Renal pelvis (tissue), 12 donors: Measurements from ENCODE around the gene SHTN1. TPM values are rescaled to one million over a fixed set of nuclear protein-coding genes. Genes with fewer than 3 reads are reported as not detected.

Source experiments
- DNase-seq: peaks from one replicate; pipeline ENCODE4 v3.0.0-alpha.2; 2013
- long read RNA-seq, 16 experiments: transcript quantifications; one replicate each; lab custom pipeline, GENCODE V29; 2026
- polyA plus RNA-seq, 3 donors: library from polyadenylated mRNA; unstranded; fragments of 120-200 nt; gene quantifications; one replicate each; pipeline ENCODE4 v1.2.1, GENCODE V29; 2013; ENCODE audit not compliant: insufficient read length in 3 of 3

SHTN1 gene, protein sequence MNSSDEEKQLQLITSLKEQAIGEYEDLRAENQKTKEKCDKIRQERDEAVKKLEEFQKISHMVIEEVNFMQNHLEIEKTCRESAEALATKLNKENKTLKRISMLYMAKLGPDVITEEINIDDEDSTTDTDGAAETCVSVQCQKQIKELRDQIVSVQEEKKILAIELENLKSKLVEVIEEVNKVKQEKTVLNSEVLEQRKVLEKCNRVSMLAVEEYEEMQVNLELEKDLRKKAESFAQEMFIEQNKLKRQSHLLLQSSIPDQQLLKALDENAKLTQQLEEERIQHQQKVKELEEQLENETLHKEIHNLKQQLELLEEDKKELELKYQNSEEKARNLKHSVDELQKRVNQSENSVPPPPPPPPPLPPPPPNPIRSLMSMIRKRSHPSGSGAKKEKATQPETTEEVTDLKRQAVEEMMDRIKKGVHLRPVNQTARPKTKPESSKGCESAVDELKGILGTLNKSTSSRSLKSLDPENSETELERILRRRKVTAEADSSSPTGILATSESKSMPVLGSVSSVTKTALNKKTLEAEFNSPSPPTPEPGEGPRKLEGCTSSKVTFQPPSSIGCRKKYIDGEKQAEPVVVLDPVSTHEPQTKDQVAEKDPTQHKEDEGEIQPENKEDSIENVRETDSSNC
- polyA plus RNA-seq: 10 to 100 TPM; 19.1 to 24.3 (median 21.7) TPM
- long read RNA-seq, donor 1, full-length matches to known transcripts: 1 of 1 reads
- long read RNA-seq, donor 1, partial matches to known transcripts: 0 of 1 reads
- long read RNA-seq, donor 1, other reads (novel, unspliced or antisense): 0 of 1 reads
- long read RNA-seq, donor 2, full-length matches to known transcripts: 1 of 1 reads
- long read RNA-seq, donor 2, partial matches to known transcripts: 0 of 1 reads
- long read RNA-seq, donor 2, other reads (novel, unspliced or antisense): 0 of 1 reads
- long read RNA-seq, donor 3, full-length matches to known transcripts: 1 of 6 reads
- long read RNA-seq, donor 3, partial matches to known transcripts: 5 of 6 reads
- long read RNA-seq, donor 3, other reads (novel, unspliced or antisense): 0 of 6 reads
- long read RNA-seq, donor 4, full-length matches to known transcripts: 1 of 1 reads
- long read RNA-seq, donor 4, partial matches to known transcripts: 0 of 1 reads
- long read RNA-seq, donor 4, other reads (novel, unspliced or antisense): 0 of 1 reads
- long read RNA-seq, donor 5: 0 reads
- long read RNA-seq, donor 6: 0 reads
- long read RNA-seq, donor 7, full-length matches to known transcripts: 2 of 2 reads
- long read RNA-seq, donor 7, partial matches to known transcripts: 0 of 2 reads
- long read RNA-seq, donor 7, other reads (novel, unspliced or antisense): 0 of 2 reads
- long read RNA-seq, donor 8: 0 reads
- long read RNA-seq, donor 9, full-length matches to known transcripts: 3 of 3 reads
- long read RNA-seq, donor 9, partial matches to known transcripts: 0 of 3 reads
- long read RNA-seq, donor 9, other reads (novel, unspliced or antisense): 0 of 3 reads
- long read RNA-seq, donor 10, full-length matches to known transcripts: 1 of 1 reads
- long read RNA-seq, donor 10, partial matches to known transcripts: 0 of 1 reads
- long read RNA-seq, donor 10, other reads (novel, unspliced or antisense): 0 of 1 reads
- long read RNA-seq, donor 11, full-length matches to known transcripts: 2 of 2 reads
- long read RNA-seq, donor 11, partial matches to known transcripts: 0 of 2 reads
- long read RNA-seq, donor 11, other reads (novel, unspliced or antisense): 0 of 2 reads
- long read RNA-seq, donor 12, full-length matches to known transcripts: 4 of 4 reads
- long read RNA-seq, donor 12, partial matches to known transcripts: 0 of 4 reads
- long read RNA-seq, donor 12, other reads (novel, unspliced or antisense): 0 of 4 reads
- long read RNA-seq, donor 13, full-length matches to known transcripts: 2 of 2 reads
- long read RNA-seq, donor 13, partial matches to known transcripts: 0 of 2 reads
- long read RNA-seq, donor 13, other reads (novel, unspliced or antisense): 0 of 2 reads
- long read RNA-seq, donor 14: 0 reads
- long read RNA-seq, donor 15, full-length matches to known transcripts: 2 of 2 reads
- long read RNA-seq, donor 15, partial matches to known transcripts: 0 of 2 reads
- long read RNA-seq, donor 15, other reads (novel, unspliced or antisense): 0 of 2 reads
- long read RNA-seq, donor 16, full-length matches to known transcripts: 2 of 2 reads
- long read RNA-seq, donor 16, partial matches to known transcripts: 0 of 2 reads
- long read RNA-seq, donor 16, other reads (novel, unspliced or antisense): 0 of 2 reads

DNA sequence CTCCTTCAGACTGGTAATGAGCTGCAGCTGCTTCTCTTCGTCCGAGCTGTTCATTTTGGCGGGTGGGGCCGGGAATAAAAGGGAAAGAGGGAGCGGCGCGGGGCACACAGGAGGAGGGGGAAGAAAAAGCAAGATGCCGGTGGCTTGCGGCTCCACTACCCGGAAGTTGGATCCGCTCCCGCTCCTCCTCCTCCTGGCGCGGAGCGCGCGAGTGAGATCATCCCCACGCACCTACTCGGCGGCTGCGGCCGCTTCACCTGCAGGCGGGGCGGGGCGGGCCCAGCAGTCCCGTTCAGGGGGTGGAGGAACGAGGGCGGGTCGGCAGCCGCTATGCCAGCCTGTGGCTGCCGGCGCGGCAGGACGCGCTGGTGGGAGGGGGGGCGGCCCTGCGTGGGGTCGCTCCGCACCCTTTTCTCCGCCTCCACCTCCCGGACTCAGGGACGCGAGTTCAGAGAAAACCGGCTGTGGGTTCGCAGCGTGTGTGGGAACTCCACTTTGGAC lies at the start of gene SHTN1:
TSS of gene SHTN1 (minus strand) at position 162 of the 501 bp plus-strand sequence. CDS start at position 54, 108 bp downstream.
- DNase-seq: peak; percentile 65

DNA sequence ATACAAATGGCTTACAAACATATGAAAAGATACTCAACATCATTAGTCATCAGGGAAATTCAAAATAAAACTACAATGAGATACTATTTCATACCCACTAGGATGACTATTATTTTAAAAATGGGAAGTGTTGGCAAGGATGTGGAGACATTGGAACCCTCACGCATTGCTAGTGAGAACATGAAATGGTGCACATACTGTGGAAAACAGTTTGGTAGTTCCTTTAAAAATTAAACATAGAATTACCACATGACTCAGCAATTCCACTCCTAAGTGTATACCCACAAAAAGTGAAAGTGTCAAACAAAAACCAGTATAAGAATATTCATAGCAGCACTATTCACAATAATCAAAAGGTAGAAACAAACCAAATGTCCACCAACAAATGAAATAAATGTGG lies 48.5 kb upstream of the SHTN1 start:
- DNase-seq: no peak

DNA sequence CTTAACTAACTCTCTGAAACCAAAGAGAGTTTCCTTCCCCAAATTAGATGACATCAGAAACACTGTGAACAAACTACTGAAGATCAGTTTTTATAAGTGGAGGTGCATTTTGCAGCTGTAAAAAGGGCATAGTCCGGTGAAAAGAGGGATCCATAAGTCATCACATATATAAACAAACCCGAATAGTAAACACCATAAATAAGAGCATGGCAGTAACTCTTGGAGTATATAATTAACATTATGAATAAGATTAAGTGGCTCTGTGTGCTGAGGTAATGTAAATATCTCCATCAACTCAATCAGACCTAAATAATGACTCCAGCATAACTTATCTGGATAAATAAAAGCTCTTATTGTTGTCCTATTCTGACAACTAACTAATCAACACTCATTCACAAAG lies 43.0 kb upstream of the SHTN1 start:
- no peak for DNase-seq

DNA sequence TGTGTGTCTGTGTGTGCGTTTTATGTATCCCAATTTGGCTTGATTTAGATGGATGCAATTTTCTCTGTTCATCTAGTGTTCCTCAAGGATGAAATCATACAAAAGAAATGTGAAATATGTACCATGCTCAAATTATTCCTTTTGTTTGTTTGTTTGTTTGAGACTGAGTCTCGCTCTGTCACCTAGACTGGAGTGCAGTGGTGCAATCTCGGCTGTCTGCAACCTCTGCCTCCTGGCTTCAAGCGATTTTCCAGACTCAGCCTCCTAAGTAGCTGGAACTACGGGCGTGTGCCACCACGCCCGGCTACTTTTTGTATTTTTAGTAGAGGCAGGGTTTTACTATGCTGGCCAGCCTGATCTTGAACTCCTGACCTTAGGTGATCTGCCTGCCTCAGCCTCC lies 11.3 kb upstream of the SHTN1 start:
- no peak for DNase-seq

DNA sequence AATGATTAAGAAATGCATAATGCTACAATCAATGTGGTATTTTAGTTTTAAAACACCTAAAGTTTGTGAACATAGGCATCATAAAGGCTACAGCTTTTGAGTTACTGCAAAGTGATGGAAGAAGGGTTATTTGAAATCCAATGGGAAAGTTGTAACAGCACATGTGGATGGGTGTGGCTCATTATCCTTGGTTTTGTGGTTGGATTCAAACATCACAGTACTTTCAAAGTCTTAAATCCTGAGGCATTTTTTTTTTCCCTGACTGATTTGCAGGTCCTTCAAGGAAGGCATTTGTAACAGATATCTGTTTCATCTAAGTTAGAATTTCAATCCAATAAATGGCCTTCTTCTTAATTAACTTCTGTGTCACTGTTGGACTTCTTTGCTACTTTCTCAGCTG lies 9.8 kb upstream of the SHTN1 start:
- DNase-seq: no peak

DNA sequence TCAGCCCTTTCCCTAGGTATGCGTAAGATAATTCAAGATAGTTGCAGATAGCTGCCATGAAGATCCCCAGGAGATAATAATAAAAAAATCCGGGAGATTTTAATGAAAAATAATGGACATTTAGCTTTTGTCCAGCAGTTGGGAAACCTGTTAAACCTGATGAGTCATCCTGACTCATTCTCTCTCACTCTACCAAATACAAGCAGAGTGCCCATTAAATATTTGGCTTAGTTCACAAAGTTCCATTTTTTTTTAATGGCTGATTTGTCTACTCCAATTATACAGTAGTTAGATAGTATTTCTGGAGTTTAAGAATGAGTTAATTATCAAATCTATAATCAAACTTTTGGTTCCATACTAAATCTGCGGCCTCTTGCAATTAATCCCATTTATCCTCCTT lies 2.1 kb upstream of the SHTN1 start:
- DNase-seq: no peak

DNA sequence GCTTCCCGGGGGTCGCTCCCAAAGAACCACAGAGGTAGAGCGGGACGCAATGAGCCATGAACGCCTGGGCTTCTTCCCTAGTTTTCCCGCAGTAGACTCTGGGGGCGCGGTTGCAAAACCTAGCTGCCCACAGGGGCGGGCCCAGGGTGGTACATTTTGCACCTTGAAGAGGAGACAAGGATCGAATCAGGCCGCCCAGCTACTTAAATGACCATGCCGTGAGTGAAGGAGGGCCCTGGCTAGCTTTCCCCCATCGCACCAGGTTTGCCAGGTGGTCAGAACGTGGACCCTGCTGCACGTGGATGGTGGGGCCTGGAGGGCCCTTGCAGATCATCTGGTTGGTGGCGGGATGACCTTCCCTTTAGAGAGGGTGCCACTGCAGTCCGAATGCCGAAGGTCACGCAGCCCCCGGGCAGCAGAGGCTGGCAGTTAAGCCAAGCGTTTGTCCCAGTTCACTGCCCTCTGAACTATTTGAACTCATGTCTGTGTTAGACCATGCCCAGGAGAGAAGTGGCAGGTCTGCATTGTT lies 604 bp upstream of the SHTN1 start:
- peak; percentile 40 for DNase-seq

DNA sequence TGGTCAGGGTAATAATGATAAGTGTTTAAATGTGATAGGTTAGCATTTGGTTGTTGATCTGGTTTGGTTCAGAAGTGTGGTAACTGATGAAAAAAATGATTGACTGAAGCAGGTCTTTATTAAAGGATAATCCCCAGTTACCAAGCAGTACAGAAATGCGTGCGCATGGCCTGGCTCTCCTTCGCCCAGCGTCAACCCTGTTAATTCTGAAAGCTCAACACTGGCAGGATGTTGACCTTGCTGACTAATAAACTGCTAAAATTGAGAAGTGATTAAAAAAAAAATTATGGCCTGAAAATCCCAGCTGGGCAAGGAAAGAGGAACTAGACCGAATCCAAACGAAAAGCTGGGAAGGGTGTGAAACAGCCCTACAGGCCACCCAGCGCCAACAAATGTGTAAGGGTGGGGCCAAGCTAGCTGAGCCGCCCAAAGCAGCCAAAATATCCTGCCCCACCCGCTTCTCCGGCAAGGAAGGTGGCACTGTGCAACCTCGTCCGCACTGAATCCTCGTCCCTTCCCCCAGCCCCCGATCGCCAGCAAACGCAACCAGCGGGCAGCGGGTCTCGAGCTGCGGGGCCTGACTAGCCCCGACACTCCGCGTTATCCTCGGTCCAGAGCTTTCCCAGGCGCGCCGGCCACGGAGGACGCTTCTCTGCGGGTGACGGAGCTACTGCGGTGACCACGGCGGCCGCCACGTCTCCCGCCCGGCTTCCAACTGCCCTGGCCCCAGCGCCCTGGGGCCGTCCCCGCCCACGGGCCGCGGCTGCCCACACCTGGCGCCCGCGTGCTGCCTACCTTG lies 561 bp downstream of the SHTN1 start:
- peak; percentile 24 for DNase-seq

DNA sequence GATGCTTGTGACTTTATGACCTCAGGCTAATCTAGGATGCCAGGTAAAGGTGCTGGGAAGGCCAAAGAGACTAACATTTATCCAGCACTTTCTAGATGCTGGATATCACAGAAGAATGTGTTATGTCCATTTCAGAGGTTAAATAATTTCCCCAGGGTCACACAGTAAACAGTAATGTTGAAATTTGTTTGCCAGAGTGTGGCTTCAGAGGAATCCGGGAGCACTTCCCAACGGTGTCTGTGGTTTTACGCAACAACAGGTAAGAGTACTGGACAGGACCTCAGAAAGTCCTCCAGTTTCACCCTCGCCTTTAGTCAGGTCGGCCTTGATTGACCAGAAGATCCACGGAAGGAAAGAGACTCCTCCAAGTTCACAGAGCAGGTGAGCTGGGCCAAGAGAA lies 1.7 kb downstream of the SHTN1 start:
- no peak for DNase-seq

DNA sequence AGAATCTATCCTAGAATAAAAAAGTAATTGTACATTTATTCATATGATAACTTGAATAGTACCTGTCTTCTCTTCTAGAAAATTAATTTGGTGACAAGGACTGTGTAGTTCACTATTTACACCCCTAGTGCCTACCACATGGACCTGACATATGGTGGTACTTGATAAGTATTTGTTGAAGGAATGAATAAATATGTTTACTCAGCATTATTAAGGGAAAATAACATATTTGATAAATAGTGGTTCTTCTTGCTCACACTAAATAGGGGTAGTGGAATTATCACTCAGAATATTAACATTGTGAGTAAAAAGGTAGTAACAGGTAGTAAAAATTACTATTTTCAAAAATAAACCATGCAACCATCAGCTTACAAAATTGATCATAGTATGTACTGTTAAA lies 2.8 kb downstream of the SHTN1 start:
- DNase-seq: no peak

DNA sequence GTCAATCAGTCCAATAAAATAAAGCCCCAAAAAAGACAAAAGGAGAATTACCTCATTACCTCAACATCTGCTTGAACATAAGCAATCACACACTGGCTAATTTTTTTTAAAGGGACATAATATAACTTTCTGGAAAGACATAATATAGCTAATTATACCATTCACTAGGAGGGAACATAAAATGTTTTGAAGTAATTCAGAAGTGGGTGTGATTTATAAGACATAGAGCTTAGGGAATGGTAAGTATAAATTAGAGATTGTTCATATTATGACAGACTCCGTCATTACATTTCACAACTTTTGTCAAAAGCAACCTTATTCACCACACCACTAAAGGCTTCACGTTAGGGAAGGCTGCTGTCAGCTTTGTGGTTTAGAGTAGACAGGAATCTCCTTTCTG lies 3.8 kb downstream of the SHTN1 start:
- DNase-seq: no peak

DNA sequence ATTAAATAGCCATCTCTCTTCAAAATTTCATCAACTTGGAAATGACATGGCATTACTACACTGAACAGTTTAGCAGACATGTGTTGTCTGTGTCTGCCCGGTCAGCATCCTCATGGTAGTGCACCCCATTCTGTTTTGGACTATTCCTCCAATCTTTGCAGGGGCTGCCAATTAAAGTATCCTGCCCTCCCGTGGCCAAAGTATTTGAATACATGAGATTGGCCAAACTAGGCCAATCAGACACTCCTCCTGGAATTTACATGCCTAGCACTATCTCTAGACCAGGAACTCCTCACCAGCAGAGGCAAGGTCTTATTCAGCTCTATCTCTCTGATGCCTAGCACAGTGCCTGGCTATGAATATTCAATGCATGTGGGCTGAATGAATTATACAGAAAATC lies 4.4 kb downstream of the SHTN1 start:
- DNase-seq: no peak

DNA sequence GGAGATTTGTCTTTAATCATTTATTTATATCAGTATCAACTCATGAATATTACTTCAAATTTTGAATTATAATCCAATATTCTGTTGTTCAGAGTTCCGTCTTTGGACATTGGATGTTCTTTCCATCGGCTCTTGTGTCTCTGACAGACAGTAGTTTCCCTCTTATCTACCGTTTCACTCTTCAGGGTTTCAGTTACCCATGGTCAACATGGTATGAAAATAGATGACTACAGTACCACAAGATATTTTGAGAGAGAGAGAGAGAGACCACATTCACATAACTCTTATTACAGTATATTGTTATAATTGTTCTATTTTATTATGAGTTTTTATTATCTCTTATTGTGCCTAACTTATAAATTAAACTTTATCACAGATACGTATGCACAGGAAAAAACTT lies 6.8 kb downstream of the SHTN1 start:
- DNase-seq: no peak

DNA sequence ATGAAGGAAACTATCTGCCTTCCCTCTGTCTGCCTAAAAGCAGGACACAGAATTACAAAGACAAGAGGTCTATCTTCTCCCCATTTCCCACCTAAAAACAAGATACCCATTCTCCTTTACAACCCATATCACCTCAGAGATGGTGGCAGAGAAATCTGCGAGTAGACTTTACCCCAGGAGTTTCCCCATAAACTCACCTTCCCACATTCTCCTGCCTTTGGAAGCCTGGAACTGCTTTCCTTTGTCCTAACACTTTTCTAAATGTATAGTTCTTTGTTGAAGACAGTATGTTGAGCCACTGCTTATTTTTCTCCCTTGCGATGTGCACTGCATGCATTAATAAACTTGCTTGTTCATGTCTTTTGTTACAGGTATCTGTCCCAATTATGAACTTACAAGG lies 8.0 kb downstream of the SHTN1 start:
- DNase-seq: no peak

DNA sequence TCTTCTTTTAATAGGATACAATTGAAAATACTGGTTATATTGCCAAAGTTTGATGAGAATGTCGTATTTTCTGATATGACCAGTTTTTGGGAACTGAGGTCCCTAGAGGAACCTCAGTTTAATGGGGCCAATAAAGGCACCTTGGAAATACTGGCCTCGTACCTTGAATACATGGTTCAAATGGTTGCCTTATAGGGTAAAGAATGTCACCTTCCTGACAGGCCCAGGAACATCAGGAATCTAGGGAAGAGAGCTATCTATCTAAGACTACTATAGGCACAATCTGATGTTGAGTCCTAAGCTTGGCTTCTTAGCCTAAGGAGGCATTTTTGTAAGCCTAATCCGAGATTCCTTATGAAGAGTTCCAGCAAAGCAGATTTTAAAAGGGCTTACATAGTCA lies 9.3 kb downstream of the SHTN1 start:
- no peak for DNase-seq

DNA sequence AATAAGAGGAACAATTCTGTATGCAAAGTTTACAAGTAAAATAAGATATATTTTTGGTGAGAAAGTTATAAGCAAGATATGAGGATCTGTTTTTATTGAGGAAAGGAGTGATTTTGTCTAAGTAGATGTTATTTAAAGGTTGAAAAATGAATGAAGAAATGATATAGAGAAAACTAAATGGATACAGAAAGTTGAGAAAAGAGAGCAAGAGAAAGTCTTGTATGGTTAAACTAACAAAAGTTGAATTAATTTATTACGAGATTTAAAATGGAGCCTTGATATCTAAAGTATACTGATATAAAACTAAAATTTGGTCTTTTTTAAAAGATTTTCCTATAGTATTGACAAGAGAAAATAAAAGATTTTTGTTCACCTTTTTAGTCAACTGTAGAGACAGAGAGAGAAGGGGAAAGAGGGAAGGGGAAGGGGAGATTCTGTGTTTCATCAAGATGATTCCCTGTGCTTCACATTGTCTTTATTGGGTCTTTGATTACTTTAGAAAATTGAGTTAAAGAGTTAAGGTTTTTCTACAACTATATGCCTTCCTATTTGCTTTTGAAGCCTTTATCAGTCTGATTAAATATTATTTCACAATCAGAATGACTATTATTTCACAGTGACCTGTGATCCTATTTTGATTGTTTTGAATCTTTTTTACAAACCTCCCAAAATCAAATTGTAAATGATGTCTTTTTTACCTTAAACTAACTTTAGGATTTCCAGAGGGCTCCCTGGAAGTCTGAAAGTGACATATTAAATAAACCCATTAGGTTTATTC lies 10.7 kb downstream of the SHTN1 start:
- no peak for DNase-seq

DNA sequence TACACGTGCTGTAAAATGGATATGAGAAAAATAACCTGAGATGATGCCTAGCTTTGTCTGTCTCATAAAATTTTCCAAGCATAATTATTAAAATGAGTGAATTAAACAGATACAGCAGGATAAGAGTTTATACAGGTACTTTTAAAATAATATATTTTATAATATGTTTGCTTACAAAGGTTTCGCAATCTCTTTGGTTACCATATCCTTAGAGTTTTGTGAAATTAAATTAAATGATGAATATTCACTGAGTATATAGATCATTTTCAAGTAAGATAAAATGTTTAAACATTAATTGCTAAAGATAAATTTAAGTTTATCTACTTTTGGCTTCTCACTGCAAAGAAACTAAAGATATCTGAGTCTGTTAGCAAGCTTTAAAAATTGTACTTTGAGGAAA lies 11.4 kb downstream of the SHTN1 start:
- DNase-seq: no peak

DNA sequence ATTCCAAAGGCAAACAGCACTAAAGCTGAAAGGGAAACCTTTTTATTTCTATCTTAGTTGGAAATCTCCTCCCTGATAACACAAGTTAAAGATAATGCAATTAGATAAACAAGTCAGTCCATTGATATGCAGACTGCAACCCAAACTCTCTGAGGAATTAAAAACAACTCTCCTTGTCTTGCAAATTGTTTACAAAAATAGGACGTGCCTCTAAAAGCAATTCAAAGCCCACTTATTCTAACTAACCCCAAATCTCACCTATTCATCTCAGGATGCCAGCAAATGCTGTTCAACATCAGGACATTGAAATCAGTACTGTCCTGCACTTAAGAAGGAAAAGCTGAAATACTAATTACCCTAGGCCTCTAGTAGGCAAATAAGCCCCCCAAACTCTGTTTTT lies 12.8 kb downstream of the SHTN1 start:
- DNase-seq: no peak
